Kidney tubule cell (primary cell): Measurements from ENCODE around the gene POLR3A.

Experiments
- DNase-seq: peaks from one replicate; pipeline ENCODE4 v3.0.0-alpha.2; 2018; ENCODE audit warnings: low spot score

POLR3A gene

GRCh38 chr10:78046711-78047269 is 17.5 kb upstream of the POLR3A start:
- DNase-seq: no peak

DNA sequence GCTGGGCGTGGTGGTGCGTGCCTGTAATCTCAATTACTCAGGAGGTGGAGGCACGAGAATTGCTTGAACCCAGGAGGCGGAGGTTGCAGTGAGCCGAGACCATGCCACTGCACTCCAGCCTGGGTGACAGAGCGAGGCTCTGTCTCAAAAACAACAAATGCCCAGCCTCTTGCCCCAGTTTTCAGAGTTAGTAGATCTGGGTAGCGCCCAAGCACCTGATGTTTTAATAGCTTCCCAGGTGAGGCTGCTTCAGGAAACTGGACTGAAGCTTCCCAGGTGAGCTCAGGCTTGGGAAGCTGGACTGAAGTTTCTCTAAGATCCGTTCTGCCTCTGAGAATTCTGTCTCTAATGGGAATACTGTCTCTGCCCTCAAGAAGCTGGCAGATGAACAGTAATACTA is 16.5 kb upstream of the POLR3A start:
- no peak for DNase-seq

- DNase-seq: no peak
Measured at GRCh38 chr10:78045237-78045636, 15.9 kb upstream of the POLR3A start.

DNA sequence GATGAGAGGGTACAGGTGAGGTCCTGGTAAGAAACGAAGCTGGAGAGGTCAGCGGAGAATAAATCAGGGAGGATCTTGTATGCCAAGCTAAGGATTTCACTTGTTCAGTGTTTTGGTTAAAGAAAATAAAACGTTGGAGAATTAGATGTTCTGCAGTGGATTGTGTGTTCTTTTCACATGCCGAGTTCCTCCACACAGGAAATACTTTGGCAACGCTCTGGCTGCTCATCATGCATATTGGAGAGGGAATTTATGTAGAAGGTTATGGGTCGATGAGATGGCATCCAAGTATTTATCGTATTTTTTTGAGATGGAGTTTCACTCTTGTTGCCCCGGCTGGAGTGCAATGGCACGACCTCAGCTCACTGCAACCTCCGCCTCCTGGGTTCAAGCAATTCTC is 15.4 kb upstream of the POLR3A start:
- no peak for DNase-seq

DNA sequence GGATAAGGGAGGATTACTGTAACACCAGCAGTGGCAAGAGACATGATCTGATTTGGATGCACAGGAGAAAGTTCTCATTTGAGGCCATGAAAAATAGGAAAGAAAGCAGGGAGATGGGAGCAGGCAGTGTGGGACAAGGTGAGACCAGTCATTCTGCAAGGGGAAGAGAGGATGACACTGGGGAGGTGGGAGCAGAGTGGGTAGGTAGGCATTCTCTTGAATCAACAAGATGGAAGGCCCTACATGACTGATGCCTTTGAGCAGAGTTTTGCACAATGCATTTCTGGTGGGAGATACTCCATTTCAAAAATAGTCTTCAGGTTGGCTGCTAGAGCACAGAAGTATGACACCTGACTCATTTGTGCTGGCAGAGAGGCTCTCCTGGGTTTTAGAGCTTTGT is 14.9 kb upstream of the POLR3A start:
- no peak for DNase-seq

DNA sequence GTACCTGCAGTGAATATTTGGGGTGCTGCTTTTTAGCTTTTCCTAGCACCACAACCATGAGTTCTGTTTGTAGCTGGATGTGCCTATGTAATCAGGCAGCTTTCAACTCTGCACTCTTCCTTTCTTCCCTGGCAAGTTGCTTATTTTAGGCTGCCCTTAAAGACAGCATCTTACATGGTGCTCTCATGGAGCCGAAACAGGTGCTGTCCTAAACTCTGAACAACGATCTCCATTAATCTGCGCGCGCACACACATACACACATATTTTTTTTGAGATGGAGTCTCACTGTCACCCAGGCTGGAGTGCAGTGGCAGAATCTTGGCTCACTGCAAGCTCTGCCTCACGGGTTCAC is 13.4 kb upstream of the POLR3A start:
- DNase-seq: no peak

DNA sequence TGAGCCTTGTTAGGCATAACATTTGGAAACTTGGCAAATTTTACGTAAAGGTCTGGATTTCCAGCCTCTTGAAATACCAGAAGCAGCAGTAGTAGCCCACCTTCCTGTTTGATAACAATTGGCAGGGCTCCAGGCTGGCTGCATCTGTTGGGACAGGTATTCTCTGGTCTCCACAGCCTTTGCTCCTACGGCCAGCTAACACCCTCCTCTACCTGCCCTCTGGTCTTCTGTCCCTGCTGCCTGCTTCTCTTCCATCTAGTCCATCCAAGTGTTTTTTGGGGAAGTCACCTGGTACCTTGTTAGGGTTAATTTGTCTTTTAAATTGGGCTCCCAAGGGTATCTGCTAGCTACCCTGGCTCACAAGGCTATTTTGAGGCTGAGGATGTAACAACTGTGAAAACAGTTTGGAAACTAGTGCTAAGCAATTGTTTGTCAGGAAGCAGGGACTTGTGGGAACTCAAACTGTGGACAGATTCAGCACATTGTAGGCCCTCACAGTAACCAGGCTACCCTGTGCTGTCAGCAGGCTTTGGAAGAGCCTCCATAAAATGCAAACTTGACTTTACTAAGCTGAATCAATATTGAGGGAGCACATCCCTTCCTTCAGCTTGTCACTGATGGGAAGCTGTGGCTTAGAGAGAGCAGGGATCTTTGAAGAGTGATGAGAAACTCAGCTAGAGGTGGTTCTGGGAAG is 12.9 kb upstream of the POLR3A start:
- DNase-seq: no peak

DNA sequence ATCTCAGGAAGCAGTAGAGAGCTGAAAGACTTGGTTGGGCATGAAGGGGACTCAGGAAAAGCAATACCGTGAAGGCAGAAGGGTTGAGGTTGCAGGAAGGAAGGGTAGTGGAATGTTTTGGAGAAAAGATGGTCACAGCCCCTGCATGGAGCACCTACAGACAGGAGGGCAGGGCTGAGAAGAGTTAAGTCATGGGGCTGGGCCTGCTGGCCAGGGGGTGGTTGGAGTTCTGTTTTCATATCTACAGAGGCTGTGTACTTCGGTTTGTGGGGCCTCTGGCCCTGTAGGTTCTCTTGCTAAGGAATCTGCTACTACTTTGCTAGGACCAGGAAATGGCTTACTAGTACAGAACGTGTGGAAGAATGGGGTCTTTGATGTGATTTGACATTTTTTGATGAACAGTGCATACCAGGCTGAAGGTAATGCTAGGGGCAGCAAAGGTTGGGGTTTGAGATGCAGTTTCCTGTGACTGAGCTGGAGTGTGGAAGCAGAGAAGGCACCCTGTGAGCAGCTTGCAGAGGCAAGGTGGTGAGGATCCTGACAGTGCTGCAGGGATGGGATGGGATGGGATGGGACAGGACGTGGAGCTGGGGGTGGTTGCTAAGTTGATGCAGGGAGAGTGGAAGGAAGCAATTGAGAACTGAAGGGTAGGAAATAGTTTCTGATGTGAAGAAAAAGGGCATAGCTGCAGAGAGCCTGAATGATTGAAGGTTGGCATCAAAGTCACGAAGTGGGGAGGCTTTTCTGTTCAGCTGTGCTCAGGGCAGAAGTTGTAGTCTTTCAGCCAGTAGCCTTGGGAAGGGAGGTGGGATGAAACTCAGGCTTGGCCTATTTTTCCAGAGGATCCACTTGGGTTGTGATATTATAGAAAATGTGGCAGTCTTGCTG is 12.1 kb upstream of the POLR3A start:
- no peak for DNase-seq

DNA sequence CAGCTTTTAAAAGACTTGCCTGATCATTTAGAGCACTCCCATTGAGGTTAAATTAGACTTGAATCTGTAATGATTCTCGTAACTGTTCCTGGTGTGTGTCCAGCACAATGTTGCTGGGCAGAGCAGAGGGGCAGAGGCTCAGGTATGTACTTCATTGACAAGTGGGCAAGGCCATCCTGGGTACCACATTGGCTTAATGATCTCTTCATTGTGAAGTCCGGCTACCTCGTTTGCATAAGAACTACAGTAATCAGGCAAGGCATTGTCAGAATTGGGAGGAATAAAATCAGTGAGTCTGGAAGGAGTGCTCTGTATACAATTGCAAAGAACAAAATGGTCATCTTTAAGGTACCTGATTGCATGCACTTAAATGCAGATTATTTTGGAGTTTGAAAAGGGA is 10.4 kb upstream of the POLR3A start:
- no peak for DNase-seq

DNA sequence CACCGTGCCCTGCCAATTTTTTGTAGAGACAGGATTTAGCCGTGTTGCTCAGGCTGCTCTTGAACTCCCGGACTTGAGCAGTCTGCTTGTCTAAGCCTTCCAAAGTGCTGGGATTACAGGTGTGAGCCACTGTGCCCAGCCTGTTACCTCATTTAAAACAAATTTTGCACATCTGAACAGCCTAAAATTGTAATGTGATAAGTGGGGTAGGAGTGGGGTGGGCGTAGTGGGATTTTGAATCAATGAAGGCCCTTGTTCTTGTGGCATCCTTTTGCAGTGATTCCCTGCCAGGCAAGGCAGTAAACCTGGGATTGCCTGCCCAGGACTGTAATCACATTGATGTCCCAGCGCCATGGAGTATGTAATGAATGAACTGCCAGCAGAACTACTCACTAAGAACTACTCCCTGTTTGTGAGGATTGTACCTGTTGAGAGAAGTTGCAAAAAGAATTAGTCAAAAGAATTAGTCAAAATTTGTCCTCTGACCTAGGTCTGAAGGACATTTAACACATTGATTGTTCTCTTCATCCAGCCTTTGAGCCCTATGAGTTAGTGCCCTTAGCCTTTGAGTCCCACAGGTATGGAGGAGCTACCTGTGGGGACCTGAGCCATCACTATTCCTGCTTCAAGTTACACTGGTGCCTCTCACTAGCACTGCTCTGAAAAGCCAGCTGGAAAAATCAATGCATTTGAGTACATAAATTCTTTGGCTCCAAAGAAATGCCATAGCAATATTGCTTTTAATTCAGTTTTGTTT is 9.7 kb upstream of the POLR3A start:
- DNase-seq: no peak

DNA sequence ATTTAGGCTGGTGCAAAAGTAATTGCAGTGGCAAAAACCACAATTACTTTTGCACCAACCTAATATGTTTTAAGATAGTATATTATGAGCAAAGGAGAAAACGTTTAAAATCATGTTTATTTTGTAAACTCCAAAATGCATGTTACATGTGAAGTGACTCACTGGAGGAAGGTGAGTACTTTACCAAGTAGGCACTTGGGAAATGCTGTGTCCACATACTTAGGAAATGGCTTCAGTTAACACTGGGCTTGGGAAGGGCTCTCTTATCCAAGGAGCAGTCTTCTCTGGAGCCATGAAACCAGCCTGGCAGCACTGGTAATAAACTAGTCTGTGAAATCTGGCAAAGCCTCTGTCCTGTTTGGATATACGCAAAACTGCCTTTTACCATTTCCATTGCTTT is 8.8 kb upstream of the POLR3A start:
- DNase-seq: no peak

DNA sequence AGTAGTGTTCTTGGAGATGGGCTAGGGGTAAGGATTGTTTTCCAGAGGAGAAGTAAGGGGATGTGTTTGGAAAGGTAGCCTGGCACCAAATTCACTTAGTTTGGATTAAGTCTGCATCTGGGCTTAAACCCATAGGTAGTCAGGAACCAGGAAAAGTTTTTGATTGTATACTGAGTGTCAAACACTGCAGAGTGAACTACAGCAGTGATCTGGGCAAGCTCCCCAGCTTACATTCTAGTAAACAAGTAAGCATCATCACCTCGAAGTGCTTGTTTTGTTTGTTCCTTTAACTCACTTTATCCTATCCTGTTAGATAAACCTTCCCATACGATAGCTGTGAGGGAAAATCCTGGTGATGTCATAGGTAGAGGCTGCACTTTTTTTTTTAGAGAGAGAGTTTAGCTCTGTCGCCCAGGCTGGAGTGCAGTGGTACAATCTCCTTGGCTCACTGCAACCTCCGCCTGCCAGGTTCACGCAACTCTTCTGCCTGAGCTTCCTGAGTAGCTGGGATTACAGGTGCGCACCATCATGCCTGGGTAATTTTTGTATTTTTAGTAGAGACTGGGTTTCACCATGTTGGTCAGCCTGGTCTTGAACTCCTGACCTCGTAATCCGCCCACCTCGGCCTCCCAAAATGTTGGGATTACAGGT is 6.7 kb upstream of the POLR3A start:
- no peak for DNase-seq

GRCh38 chr10:78035437-78035836 is 6.1 kb upstream of the POLR3A start:
- no peak for DNase-seq

DNA sequence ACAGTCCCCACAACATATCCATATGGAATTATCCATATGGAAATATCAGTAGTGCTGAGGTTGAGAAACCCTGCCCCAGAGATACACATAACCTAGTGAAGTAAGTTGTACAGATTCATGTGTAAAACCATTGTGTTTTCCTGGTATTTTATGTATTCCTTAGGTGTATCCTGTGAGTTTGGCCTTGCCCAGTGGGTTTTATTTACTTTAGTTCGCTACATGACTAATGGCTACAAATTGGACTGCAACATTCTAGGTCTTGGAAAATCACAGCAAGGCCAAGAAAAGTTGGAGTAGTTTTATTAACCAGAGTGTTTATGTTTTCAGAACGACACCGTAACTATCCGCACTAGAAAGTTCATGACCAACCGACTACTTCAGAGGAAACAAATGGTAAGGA is 5.7 kb upstream of the POLR3A start:
- DNase-seq: no peak

DNA sequence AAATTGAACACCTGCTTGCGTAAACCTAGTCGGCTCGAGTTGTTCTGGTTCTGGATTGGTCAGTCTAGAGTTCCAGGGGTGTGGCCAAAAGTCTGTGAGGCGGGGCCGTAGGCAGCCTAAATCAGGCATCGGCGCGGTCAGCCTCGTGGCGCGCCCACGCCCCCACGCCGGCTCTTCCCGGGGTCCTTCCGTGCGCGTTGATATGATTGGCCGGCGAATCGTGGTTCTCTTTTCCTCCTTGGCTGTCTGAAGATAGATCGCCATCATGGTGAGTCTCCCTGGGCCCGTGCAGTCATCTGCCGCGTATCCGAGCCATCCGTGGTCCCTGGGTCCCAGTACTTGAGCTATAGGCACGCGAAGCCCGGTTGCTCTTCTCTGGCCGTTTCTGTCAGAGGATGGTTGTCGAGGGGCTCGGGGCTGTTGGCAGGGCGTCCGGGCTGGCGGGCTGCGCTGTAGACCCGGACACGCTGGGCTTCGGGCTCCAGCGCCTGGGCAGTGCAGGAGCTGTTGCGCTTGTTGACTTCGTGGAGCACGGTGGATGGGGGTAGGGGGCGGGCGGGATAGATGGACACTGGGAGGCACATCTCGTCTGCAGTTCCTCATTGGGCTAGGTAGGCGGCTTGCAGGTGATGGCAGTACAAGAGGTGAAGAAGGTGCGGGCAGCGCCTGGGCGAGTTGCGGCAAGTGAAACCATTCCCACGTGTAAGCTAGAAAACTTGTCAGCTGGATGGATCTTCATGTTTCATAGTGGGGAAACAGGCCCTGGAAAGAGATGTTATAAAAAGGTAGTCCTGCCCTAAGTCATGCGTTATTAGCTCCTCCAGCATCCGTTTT is 4.5 kb upstream of the POLR3A start, which contains the start of gene RPS24:
Gene RPS24, plus strand, starts transcription at position 227 of the 834 bp plus-strand sequence. Its CDS starts 39 bp downstream, at position 266.
- peak; percentile 98 for DNase-seq

GRCh38 chr10:78033387-78033636 is 4.0 kb upstream of the POLR3A start:
- DNase-seq: no peak

GRCh38 chr10:78028438-78029268 is 662 bp downstream of the POLR3A start:
- DNase-seq: peak; percentile 34

GRCh38 chr10:78025685-78026364 is 3.5 kb downstream of the POLR3A start:
- peak; percentile 89 for DNase-seq

DNA sequence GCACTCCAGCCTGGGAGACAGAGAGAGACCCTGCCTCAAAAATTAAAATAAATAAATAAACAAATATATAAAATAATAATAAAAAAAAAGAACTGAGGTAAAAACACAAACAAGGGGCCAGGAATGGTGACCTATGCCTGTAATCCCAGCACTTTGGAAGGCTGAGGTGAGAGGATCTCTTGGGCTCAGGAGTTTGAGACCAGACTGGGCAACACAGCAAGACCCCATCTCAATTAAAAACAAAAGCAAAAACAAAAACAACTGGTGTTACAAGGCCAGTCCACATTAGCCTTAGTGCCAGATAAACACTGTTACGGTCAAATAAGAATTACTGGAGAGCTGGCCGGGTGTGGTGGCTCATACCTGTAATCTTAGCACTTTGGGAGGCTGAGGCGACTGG is 5.6 kb downstream of the POLR3A start:
- no peak for DNase-seq

- DNase-seq: no peak
Measured at GRCh38 chr10:78021201-78021600, 8.1 kb downstream of the POLR3A start.
